Ovary (tissue), 3 donors: ENCODE data around the gene OPRD1.

ENCODE experiments used
- EP300 ChIP-seq: sonication (generic); formaldehyde crosslinking; IDR thresholded peaks from one replicate; pipeline ENCODE4 v1.6.1; 2017; ENCODE audit warnings: antibody characterized with exemption
- POLR2A ChIP-seq: fragments of 450-650 bp; IDR thresholded peaks from one replicate; pipeline ENCODE4 v1.6.1; 2017; ENCODE audit warnings: antibody characterized with exemption, mild to moderate bottlenecking, moderate library complexity
- TF ChIP-seq, protein P1 (sequence below), 3 donors: fragments of 450-650 bp in 2 of 3; fragments of 200-600 bp in 1 of 3; IDR thresholded peaks; one replicate each; pipeline versions ENCODE4 v1.5.1 to v1.8.0; 2016 to 2022; ENCODE audit warnings: antibody characterized with exemption in 3 of 3, mild to moderate bottlenecking in 1 of 3
- donor health status: DM: no; HTN: no; CAD: no.

DNA sequence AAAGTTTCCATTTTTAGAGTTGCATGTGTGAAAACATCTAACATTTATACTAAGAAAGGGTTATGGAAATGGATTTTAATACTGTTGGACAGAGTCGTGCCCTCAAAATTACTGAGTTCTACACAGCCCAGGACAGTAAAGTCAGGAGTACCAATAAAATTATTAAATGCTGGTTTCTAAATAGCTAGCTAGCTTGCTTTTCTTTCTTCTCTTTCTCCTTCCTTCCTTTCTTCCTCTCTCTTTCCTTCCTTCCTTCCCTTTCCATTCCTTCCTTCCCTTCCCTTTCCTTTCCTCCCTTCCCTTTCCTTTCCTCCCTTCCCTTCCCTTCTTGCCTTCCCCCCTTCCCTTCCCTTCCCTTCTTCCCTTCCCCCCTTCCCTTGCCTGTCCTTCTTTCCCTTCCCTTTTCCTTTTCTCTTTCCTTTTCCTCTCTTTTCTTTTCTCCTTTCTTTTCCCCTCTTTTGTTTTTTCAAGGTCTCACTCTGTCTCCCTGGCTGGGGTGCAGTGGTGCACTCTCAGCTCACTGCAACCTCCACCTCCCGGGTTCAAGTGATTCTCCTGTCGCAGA, 41.3 kb upstream of the OPRD1 start:
- TF ChIP-seq POLR2A (no peak), EP300 (no peak)
- TF ChIP-seq, protein P1, sequence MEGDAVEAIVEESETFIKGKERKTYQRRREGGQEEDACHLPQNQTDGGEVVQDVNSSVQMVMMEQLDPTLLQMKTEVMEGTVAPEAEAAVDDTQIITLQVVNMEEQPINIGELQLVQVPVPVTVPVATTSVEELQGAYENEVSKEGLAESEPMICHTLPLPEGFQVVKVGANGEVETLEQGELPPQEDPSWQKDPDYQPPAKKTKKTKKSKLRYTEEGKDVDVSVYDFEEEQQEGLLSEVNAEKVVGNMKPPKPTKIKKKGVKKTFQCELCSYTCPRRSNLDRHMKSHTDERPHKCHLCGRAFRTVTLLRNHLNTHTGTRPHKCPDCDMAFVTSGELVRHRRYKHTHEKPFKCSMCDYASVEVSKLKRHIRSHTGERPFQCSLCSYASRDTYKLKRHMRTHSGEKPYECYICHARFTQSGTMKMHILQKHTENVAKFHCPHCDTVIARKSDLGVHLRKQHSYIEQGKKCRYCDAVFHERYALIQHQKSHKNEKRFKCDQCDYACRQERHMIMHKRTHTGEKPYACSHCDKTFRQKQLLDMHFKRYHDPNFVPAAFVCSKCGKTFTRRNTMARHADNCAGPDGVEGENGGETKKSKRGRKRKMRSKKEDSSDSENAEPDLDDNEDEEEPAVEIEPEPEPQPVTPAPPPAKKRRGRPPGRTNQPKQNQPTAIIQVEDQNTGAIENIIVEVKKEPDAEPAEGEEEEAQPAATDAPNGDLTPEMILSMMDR (IDR thresholded peaks at IDR 0.05): no peak
